GM23338 (cell line): ENCODE measurements around the gene SORCS2. TPM values are rescaled to one million over a fixed set of nuclear protein-coding genes. Genes with fewer than 3 reads are reported as not detected.

ENCODE experiments used
- ATAC-seq: fragments of 200-7000 bp; cut with Tn5 transposase; 3 replicates; pipeline ENCODE4 v1.9.1; 2020
- DNase-seq: peaks from one replicate; pipeline ENCODE4 v3.0.0-alpha.2; 2015; ENCODE audit warnings: low spot score
- H2AFZ ChIP-seq: fragments of 200-600 bp; sonication (generic); 2 replicates; pipeline ENCODE4 v1.8.0; 2016; ENCODE audit warnings: antibody characterized with exemption, mild to moderate bottlenecking, moderate library complexity
- H3F3A ChIP-seq: fragments of 200-600 bp; sonication (generic); replicated peaks from 2 replicates; pipeline ENCODE4 v1.8.0; 2017; ENCODE audit warnings: antibody characterized with exemption, mixed run types, low read depth
- H3K27ac ChIP-seq: fragments of 200-600 bp; sonication (generic); 2 replicates; pipeline ENCODE4 v1.6.1; 2016; ENCODE audit warnings: low read depth
- H3K27me3 ChIP-seq: fragments of 200-600 bp; sonication (generic); 2 replicates; pipeline ENCODE4 v1.8.0; 2016; ENCODE audit warnings: mild to moderate bottlenecking, mixed run types, moderate library complexity; ENCODE audit not compliant: insufficient read depth
- H3K36me3 ChIP-seq: fragments of 200-600 bp; sonication (generic); 2 replicates; pipeline ENCODE4 v1.8.0; 2016; ENCODE audit warnings: mild to moderate bottlenecking; ENCODE audit not compliant: insufficient read depth
- H3K4me1 ChIP-seq: fragments of 200-600 bp; sonication (generic); 2 replicates; pipeline ENCODE4 v1.8.0; 2016; ENCODE audit warnings: mild to moderate bottlenecking, moderate library complexity; ENCODE audit not compliant: insufficient read depth
- H3K4me2 ChIP-seq: fragments of 200-600 bp; sonication (generic); 2 replicates; pipeline ENCODE4 v1.7.1; 2017; ENCODE audit warnings: mixed run types
- H3K4me3 ChIP-seq: fragments of 200-600 bp; sonication (generic); 2 replicates; pipeline ENCODE4 v1.6.1; 2016; ENCODE audit warnings: mixed run types
- H3K79me2 ChIP-seq: fragments of 200-600 bp; sonication (generic); replicated peaks from 2 replicates; pipeline ENCODE4 v1.8.0; 2017; ENCODE audit warnings: mild to moderate bottlenecking; ENCODE audit not compliant: insufficient read depth
- H3K9me2 ChIP-seq: fragments of 200-600 bp; sonication (generic); 2 replicates; pipeline ENCODE4 v1.8.0; 2017; ENCODE audit not compliant: insufficient read depth
- H4K20me1 ChIP-seq: fragments of 200-600 bp; sonication (generic); replicated peaks from 2 replicates; pipeline ENCODE4 v1.8.0; 2017; ENCODE audit warnings: mild to moderate bottlenecking; ENCODE audit not compliant: insufficient read depth
- H3K27ac Mint-ChIP-seq: 2 replicates; pipeline ENCODE4 v1.8.0; 2020; ENCODE audit warnings: inconsistent platforms, mild to moderate bottlenecking, moderate library complexity, mixed read lengths
- H3K27me3 Mint-ChIP-seq: 3 replicates; pipeline ENCODE4 v1.8.0; 2022; ENCODE audit warnings: low read depth, mild to moderate bottlenecking, moderate library complexity, mixed read lengths, inconsistent platforms; ENCODE audit not compliant: insufficient read depth, poor library complexity
- H3K36me3 Mint-ChIP-seq: 3 replicates; pipeline ENCODE4 v1.8.0; 2021; ENCODE audit warnings: low read depth, mild to moderate bottlenecking, inconsistent platforms, moderate library complexity, mixed read lengths
- H3K4me1 Mint-ChIP-seq: 3 replicates; pipeline ENCODE4 v1.8.0; 2020; ENCODE audit warnings: mild to moderate bottlenecking, inconsistent platforms, mixed read lengths
- H3K4me3 Mint-ChIP-seq: 3 replicates; pipeline ENCODE4 v1.8.0; 2021; ENCODE audit warnings: moderate library complexity, mild to moderate bottlenecking, inconsistent platforms, mixed read lengths
- H3K9me3 Mint-ChIP-seq: 3 replicates; pipeline ENCODE4 v1.8.0; 2020; ENCODE audit warnings: moderate library complexity, mild to moderate bottlenecking, inconsistent platforms, mixed read lengths
- CREB1 ChIP-seq: fragments of 250-450 bp; sonication (Bioruptor Pico); IDR thresholded peaks from 2 replicates; pipeline ENCODE4 v1.5.0; 2020; ENCODE audit warnings: low read depth, mild to moderate bottlenecking, moderate library complexity
- EZH2phosphoT487 ChIP-seq: fragments of 200-600 bp; sonication (generic); IDR thresholded peaks from one replicate; pipeline ENCODE4 v1.8.1; 2018; ENCODE audit warnings: antibody characterized with exemption; ENCODE audit not compliant: unreplicated experiment
- JUNB ChIP-seq: IDR thresholded peaks from one replicate; pipeline ENCODE4 v1.6.1; 2016; ENCODE audit warnings: antibody characterized with exemption; ENCODE audit not compliant: unreplicated experiment
- NANOG ChIP-seq: IDR thresholded peaks from 2 replicates; pipeline ENCODE4 v1.6.1; 2016; ENCODE audit warnings: antibody characterized with exemption, borderline replicate concordance
- POLR2AphosphoS5 ChIP-seq: IDR thresholded peaks from 2 replicates; pipeline ENCODE4 v1.6.1; 2016; ENCODE audit warnings: antibody characterized with exemption, low read depth
- STAT1 ChIP-seq: IDR thresholded peaks from one replicate; pipeline ENCODE4 v1.6.1; 2016; ENCODE audit warnings: antibody characterized with exemption; ENCODE audit not compliant: unreplicated experiment
- ZNF114 ChIP-seq: fragments of 250-450 bp; sonication (Bioruptor Pico); IDR thresholded peaks from 2 replicates; pipeline ENCODE4 v1.5.0; 2020; ENCODE audit warnings: mild to moderate bottlenecking, moderate library complexity
- ZNF331 ChIP-seq: fragments of 250-450 bp; sonication (Bioruptor Pico); IDR thresholded peaks from 2 replicates; pipeline ENCODE4 v1.5.0; 2020; ENCODE audit warnings: low read depth, mild to moderate bottlenecking, moderate library complexity
- polyA plus RNA-seq: library from polyadenylated mRNA; unstranded; fragments of >200 nt; fragmentation: Nextera tagmentation; extraction: Ambion mirVana; gene quantifications from 2 replicates; pipeline ENCODE4 v1.2.1, GENCODE V29; 2016
- total RNA-seq: library from RNA; depleted of rRNA; stranded (reverse); fragments of >200 nt; shearing (Covaris generic); gene quantifications from 2 replicates; pipeline ENCODE4 v1.2.3, GENCODE V29; 2014
- TF ChIP-seq, protein P1 (sequence below): IDR thresholded peaks from 2 replicates; pipeline ENCODE4 v1.6.1; 2016; ENCODE audit warnings: antibody characterized with exemption
- TF ChIP-seq, protein P2 (sequence below), 2 experiments: fragments of 200-600 bp in 1 of 2; sonication (generic) in 1 of 2; conservative IDR thresholded peaks; 2 replicates each; pipeline versions ENCODE4 v1.5.1 to v1.6.1; 2016 to 2017; ENCODE audit warnings: antibody characterized with exemption in 2 of 2, low read depth in 2 of 2, mild to moderate bottlenecking in 2 of 2, moderate library complexity in 1 of 2
- TF ChIP-seq, protein P3 (sequence below): IDR thresholded peaks from one replicate; pipeline ENCODE4 v1.6.1; 2018; ENCODE audit warnings: antibody characterized with exemption; ENCODE audit not compliant: unreplicated experiment

The SORCS2 gene
- total and polyA plus RNA-seq, 2 experiments from 2014 or later, result 0.47 to 2.4 TPM

DNA sequence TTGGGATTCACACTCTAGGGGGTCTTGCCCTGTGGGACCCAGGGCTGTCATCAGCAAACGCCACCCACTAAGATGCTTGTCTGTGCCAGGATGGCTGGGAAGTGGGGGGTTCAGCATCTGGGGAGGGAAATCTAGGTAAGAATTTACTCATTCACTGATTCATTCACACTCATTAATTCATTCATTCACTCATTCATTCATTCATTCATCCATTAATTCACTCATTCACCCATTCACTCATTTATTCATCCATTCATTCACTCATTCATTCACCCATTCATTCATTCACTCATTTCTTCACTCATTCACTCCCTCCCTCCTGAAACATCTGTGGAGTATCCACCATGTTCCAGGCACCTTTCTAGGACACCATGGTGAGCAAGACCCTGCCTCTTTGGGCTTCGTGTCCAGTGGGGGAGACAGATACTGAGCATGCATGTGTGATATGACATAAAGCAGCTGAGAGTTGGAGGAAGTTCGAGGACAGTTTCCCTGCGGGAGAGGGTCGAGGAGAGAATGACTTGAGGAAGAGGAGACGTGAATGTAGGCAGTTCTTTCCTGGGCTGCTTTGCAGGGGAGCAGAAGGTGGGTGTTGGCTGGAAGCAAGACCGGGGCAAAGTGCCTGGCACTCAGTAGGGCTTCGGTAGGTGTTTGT, 90.6 kb downstream of the SORCS2 start:
- H3K36me3 Mint-ChIP-seq, result no peaks in the 10 kb centered on the region
- TF ChIP-seq ZNF331 (CRISPR knock-in tag), result no peak
- H2AFZ ChIP-seq, result no peak overlapping the region
- no peaks in the 10 kb centered on the region for H3K9me2 ChIP-seq
- ATAC-seq, result no peak
- H3K4me1 ChIP-seq, result no peaks in the 10 kb centered on the region
- H3K79me2 ChIP-seq, result no peaks in the 10 kb centered on the region
- H4K20me1 ChIP-seq, result no peaks in the 10 kb centered on the region
- no peaks in the 10 kb centered on the region for H3K27me3 ChIP-seq
- peaks cover 3% of the 10 kb centered on the region for H3K27me3 Mint-ChIP-seq
- H3K4me2 ChIP-seq, result no peak overlapping the region
- no peak overlapping the region for H3K27ac ChIP-seq
- no peak for DNase-seq
- H3K36me3 ChIP-seq, result no peaks in the 10 kb centered on the region
- H3F3A ChIP-seq, result no peaks in the 10 kb centered on the region
- no peaks in the 10 kb centered on the region; the same call in 2 of the 3 replicates for H3K4me1 Mint-ChIP-seq
- H3K9me3 Mint-ChIP-seq, result no peaks in the 10 kb centered on the region; the same call in 2 of the 3 replicates
- no peak overlapping the region for H3K4me3 ChIP-seq
- H3K27ac Mint-ChIP-seq, result no peak overlapping the region
- H3K4me3 Mint-ChIP-seq, result no peak overlapping the region

DNA sequence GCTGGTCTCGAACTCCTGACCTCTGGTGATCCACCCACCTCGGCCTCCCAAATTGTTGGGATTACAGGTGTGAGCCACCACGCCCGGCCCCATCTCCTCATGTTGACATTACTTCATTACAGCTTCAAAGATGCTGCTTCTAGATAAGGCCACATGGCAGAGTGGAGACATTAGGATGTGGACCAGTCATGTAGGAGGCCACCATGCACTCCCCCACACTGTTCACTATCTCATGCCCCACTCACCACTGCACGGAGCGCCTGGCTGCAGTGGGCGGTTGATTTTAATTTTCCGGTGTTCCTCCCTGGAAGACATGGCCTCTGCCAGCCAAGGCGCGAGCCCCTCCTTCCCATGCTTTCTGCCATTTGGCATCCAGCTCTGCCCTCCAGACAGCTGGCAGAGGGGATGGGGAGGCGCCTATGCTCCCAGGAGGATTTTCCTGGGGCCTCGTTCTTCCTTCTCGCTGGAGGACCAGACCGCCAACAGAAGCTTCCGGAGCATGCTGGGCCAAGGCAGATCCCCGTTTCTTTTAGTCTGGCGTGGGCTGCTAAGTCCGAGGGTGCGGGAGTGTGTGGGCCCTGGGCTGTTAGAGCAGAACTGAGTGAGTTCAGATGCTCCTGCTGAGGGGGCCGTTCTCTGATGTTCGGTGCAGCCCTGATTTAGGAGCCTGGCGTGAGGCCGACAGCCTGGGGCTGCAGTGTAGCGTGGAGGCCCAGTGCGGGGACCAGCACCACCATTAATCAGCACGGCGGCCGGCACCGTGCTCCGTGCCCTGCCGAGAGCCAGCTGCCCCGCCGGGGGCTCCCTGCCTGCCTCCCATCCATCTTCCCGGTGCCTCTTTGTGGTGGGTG, 93.1 kb downstream of the SORCS2 start:
- Histone ChIP-seq H3F3A (no peaks in the 10 kb centered on the region), H3K4me2 (no peak overlapping the region), H4K20me1 (no peaks in the 10 kb centered on the region), H2AFZ (no peak overlapping the region), H3K4me1 (no peaks in the 10 kb centered on the region), H3K36me3 (no peaks in the 10 kb centered on the region), H3K4me3 (no peak overlapping the region), H3K27me3 (no peaks in the 10 kb centered on the region), H3K27ac (no peak overlapping the region), H3K9me2 (no peaks in the 10 kb centered on the region), H3K79me2 (no peaks in the 10 kb centered on the region)
- Mint-ChIP-seq H3K4me3 (no peak overlapping the region), H3K27me3 (peaks cover 5% of the 10 kb centered on the region), H3K4me1 (no peaks in the 10 kb centered on the region; the same call in 2 of the 3 replicates), H3K9me3 (no peaks in the 10 kb centered on the region; the same call in 2 of the 3 replicates), H3K36me3 (no peaks in the 10 kb centered on the region), H3K27ac (no peak overlapping the region)
- ATAC-seq, result no peak
- DNase-seq, result no peak
- no peak for TF ChIP-seq NANOG
- TF ChIP-seq, protein P1, sequence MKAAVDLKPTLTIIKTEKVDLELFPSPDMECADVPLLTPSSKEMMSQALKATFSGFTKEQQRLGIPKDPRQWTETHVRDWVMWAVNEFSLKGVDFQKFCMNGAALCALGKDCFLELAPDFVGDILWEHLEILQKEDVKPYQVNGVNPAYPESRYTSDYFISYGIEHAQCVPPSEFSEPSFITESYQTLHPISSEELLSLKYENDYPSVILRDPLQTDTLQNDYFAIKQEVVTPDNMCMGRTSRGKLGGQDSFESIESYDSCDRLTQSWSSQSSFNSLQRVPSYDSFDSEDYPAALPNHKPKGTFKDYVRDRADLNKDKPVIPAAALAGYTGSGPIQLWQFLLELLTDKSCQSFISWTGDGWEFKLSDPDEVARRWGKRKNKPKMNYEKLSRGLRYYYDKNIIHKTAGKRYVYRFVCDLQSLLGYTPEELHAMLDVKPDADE, result no peak
- TF ChIP-seq, protein P2, sequence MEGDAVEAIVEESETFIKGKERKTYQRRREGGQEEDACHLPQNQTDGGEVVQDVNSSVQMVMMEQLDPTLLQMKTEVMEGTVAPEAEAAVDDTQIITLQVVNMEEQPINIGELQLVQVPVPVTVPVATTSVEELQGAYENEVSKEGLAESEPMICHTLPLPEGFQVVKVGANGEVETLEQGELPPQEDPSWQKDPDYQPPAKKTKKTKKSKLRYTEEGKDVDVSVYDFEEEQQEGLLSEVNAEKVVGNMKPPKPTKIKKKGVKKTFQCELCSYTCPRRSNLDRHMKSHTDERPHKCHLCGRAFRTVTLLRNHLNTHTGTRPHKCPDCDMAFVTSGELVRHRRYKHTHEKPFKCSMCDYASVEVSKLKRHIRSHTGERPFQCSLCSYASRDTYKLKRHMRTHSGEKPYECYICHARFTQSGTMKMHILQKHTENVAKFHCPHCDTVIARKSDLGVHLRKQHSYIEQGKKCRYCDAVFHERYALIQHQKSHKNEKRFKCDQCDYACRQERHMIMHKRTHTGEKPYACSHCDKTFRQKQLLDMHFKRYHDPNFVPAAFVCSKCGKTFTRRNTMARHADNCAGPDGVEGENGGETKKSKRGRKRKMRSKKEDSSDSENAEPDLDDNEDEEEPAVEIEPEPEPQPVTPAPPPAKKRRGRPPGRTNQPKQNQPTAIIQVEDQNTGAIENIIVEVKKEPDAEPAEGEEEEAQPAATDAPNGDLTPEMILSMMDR (conservative IDR thresholded peaks at IDR 0.05; ENCODE audit: low read depth in 2 of 2), result no peak
- no peak for TF ChIP-seq EZH2phosphoT487
- no peak for TF ChIP-seq ZNF331 (CRISPR knock-in tag)
- no peak for TF ChIP-seq STAT1
- TF ChIP-seq, protein P3, sequence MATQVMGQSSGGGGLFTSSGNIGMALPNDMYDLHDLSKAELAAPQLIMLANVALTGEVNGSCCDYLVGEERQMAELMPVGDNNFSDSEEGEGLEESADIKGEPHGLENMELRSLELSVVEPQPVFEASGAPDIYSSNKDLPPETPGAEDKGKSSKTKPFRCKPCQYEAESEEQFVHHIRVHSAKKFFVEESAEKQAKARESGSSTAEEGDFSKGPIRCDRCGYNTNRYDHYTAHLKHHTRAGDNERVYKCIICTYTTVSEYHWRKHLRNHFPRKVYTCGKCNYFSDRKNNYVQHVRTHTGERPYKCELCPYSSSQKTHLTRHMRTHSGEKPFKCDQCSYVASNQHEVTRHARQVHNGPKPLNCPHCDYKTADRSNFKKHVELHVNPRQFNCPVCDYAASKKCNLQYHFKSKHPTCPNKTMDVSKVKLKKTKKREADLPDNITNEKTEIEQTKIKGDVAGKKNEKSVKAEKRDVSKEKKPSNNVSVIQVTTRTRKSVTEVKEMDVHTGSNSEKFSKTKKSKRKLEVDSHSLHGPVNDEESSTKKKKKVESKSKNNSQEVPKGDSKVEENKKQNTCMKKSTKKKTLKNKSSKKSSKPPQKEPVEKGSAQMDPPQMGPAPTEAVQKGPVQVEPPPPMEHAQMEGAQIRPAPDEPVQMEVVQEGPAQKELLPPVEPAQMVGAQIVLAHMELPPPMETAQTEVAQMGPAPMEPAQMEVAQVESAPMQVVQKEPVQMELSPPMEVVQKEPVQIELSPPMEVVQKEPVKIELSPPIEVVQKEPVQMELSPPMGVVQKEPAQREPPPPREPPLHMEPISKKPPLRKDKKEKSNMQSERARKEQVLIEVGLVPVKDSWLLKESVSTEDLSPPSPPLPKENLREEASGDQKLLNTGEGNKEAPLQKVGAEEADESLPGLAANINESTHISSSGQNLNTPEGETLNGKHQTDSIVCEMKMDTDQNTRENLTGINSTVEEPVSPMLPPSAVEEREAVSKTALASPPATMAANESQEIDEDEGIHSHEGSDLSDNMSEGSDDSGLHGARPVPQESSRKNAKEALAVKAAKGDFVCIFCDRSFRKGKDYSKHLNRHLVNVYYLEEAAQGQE, result no peak
- no peak for TF ChIP-seq POLR2AphosphoS5
- no peak for TF ChIP-seq ZNF114 (CRISPR knock-in tag)
- TF ChIP-seq JUNB, result no peak
- no peak for TF ChIP-seq CREB1 (CRISPR knock-in tag)
